HUES64 (cell line): ENCODE measurements around the gene APMAP.

Experiments
- H3K27ac ChIP-seq: 2 replicates; pipeline ENCODE4 v1.7.0; 2013; ENCODE audit warnings: low read depth, low read length, inconsistent platforms
- H3K27me3 ChIP-seq: 2 replicates; pipeline ENCODE4 v1.6.1; 2013; ENCODE audit warnings: mild to moderate bottlenecking, low read length; ENCODE audit not compliant: insufficient read depth
- H3K36me3 ChIP-seq: 2 replicates; pipeline ENCODE4 v1.6.1; 2013; ENCODE audit warnings: mild to moderate bottlenecking, low read length; ENCODE audit not compliant: insufficient read depth
- H3K4me1 ChIP-seq: 2 replicates; pipeline ENCODE4 v1.6.1; 2013; ENCODE audit warnings: mild to moderate bottlenecking, low read length, moderate library complexity; ENCODE audit not compliant: insufficient read depth
- H3K4me3 ChIP-seq: 2 replicates; pipeline ENCODE4 v1.5.1; 2013; ENCODE audit warnings: mild to moderate bottlenecking, low read length, moderate library complexity
- H3K9ac ChIP-seq: 2 replicates; pipeline ENCODE4 v1.6.1; 2013; ENCODE audit warnings: mild to moderate bottlenecking, low read depth, low read length
- H3K9me3 ChIP-seq: 2 replicates; pipeline ENCODE4 v1.6.1; 2013; ENCODE audit warnings: low read depth, low read length; ENCODE audit not compliant: insufficient read depth
- WGBS: fragments of 150-250, 120-280 bp; methylation state at CpG from one replicate; pipeline ENCODE4 v1.1.7; 2013; ENCODE audit warnings: missing lambda C conversion rate; 5-methylcytosine and 5-hydroxymethylcytosine counted together

The APMAP gene

GRCh38 chr20:25033265-25033923, 40.8 kb upstream of the APMAP start:
- H3K27ac ChIP-seq = no peak overlapping the region
- H3K27me3 ChIP-seq = peaks cover 3% of the 10 kb centered on the region
- H3K4me3 ChIP-seq = no peak overlapping the region
- no peaks in the 10 kb centered on the region for H3K9me3 ChIP-seq
- H3K9ac ChIP-seq = no peak overlapping the region
- 90% methylated on average over 6 of the region's 6 CpGs for WGBS
- H3K36me3 ChIP-seq = no peaks in the 10 kb centered on the region
- H3K4me1 ChIP-seq = peaks cover 3% of the 10 kb centered on the region; the same call in 1 of the 2 replicates

DNA sequence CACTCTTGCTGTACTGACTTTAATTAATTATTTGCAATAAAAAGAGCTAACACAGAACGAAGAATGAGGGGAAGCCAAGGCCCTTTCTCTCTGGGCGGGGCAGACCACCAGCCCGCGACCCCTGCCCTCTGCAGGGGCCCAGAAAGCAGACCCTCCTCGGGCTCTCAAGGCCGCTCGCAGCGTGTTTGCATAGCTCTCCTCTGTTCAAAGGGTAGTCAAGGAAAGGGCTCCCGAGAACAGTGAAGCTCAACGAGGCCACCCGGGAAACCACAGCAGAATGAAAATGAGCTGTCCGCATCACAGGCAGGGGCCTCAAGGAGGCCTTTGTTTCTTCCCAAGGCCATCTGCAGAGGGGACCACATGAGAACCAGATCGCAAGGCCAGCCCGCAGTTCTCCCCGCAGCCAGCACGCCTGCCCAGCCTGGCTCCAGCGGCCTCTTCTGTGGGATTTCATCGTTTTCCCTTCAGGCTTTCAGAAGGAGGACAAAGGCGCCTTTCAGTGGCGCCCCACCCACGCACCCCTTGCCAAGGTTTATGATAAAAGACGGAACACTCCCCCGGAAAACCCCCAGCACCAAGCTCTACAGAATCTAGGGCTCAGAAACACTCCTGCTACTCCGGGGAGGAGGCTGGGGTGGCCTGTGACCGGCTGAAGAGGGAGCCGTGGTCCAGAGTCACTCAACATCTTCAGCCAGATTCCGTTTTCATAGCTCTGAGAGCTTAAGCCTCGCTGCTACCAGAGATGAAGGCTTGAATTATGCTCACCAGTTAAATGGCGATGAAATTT, 40.1 kb upstream of the APMAP start:
- Histone ChIP-seq H3K4me1 (peaks cover 3% of the 10 kb centered on the region; the same call in 1 of the 2 replicates), H3K9me3 (no peaks in the 10 kb centered on the region), H3K36me3 (no peaks in the 10 kb centered on the region), H3K9ac (no peak overlapping the region), H3K27ac (no peak overlapping the region; the same call in 1 of the 2 replicates), H3K4me3 (no peak overlapping the region), H3K27me3 (peaks cover 3% of the 10 kb centered on the region)
- 62% methylated on average over 29 of the region's 29 CpGs for WGBS

GRCh38 chr20:25032065-25032477, 39.5 kb upstream of the APMAP start:
- H3K4me3 ChIP-seq = no peak overlapping the region
- H3K9ac ChIP-seq = no peak overlapping the region
- H3K27ac ChIP-seq = no peak overlapping the region
- H3K9me3 ChIP-seq = no peaks in the 10 kb centered on the region
- H3K36me3 ChIP-seq = no peaks in the 10 kb centered on the region
- H3K4me1 ChIP-seq = peaks cover 3% of the 10 kb centered on the region; the same call in 1 of the 2 replicates
- H3K27me3 ChIP-seq = peaks cover 3% of the 10 kb centered on the region
- 93% methylated on average over 16 of the region's 16 CpGs for WGBS

GRCh38 chr20:25031241-25031640, 38.7 kb upstream of the APMAP start:
- H3K27me3 ChIP-seq = peaks cover 3% of the 10 kb centered on the region
- H3K9me3 ChIP-seq = no peaks in the 10 kb centered on the region
- 77% methylated on average over 3 of the region's 3 CpGs for WGBS
- no peaks in the 10 kb centered on the region for H3K36me3 ChIP-seq
- no peak overlapping the region for H3K27ac ChIP-seq
- H3K9ac ChIP-seq = no peak overlapping the region
- H3K4me1 ChIP-seq = peaks cover 3% of the 10 kb centered on the region; the same call in 1 of the 2 replicates
- H3K4me3 ChIP-seq = no peak overlapping the region

DNA sequence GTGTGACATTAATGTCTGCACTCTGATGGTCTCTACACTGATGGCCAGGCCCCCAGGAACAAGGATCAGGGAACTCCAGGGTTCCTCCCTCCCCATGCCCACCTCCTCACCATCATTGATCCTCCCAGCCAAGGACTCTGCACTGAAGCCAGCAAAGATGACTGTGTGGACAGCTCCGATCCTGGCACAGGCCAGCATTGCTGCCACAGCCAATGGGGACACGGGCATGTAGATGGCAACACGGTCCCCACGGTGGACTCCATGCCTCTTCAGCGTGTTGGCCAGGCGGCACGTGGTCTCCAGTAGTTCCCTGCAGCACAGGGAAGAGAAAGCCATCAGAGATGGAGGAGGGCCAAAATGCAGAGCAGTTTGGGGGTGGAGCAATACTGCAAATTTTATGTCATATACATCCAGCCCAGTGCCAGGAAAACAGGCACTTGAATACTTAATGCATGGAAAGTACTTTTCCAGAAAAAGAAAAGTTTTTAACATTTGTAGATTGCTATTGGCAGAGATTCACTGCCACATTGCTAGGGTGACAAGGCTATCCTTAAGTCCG, 38.2 kb upstream of the APMAP start:
- WGBS = 93% methylated on average over 8 of the region's 8 CpGs

DNA sequence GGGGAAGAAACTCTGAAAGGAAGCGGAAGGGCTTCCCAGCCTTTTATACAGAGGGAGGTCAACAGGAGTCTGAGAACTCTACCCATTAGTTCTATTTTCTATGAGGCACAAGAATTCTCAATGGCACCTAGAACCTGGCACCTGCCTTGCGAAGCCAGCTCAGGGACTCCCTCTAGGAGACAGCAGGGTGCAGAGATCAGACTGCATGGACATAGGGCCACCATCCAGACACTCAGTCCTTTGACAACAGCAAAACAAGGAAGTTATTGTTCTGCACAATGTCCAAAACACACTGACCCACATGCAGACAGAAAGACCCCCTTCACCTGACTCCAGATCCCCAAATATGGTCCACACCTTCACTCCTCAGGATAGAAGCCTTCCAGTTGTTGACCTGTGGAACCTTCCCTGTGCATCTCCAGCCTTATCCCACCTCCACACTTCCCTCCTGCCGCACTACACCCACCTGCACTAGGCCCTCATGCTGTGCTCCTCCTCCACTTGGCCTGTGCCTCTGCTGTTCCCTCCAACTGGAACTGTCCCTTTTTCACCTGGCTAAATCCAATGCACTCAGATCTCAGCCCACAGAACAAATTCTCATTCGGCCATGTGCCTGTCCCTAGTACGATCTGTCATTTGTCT, 37.6 kb upstream of the APMAP start:
- WGBS = 92% methylated on average over 5 of the region's 5 CpGs
- H3K9ac ChIP-seq = no peak overlapping the region
- no peak overlapping the region for H3K27ac ChIP-seq
- H3K36me3 ChIP-seq = no peaks in the 10 kb centered on the region
- H3K27me3 ChIP-seq = peaks cover 3% of the 10 kb centered on the region; the same call in 1 of the 2 replicates
- no peaks in the 10 kb centered on the region for H3K9me3 ChIP-seq
- H3K4me3 ChIP-seq = no peak overlapping the region
- peaks cover 3% of the 10 kb centered on the region; the same call in 1 of the 2 replicates for H3K4me1 ChIP-seq

More for the DNA sequence above, 38.2 kb upstream of the APMAP start:
- no peak overlapping the region for H3K27ac ChIP-seq
- no peak overlapping the region for H3K9ac ChIP-seq
- peaks cover 3% of the 10 kb centered on the region; the same call in 1 of the 2 replicates for H3K4me1 ChIP-seq
- H3K36me3 ChIP-seq = no peaks in the 10 kb centered on the region
- no peaks in the 10 kb centered on the region for H3K9me3 ChIP-seq
- no peak overlapping the region for H3K4me3 ChIP-seq
- peaks cover 3% of the 10 kb centered on the region for H3K27me3 ChIP-seq

DNA sequence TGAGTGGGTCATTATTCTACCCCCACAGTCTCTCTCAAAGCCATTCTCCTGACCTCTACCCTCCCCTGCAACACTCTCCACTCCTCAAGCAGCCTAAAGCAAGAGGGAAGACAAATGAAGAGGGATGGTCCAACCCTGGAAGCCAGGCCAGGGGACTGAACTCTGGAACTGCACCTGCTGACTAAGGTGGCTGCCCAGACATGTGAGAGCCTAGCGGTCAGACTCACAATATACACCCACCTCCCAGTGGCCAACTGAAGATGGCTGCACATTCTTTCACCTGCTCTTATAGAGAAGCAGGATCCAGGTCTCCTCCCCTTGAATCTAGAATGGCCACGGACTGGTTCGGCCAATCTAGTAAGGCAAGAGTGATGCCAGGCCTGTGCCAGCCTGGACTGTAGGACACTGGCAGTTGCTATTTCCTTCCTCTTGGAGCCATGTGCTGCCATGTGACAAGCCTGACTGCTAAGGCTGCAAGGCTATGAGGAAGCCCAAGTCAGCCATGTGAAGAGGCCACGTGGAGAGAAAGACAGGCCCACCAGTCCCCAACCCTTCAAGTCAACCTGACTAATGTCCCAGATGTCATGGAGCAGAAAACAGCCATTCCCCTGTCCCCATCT, 33.5 kb upstream of the APMAP start:
- 91% methylated on average over 4 of the region's 4 CpGs for WGBS
- Histone ChIP-seq H3K36me3 (no peaks in the 10 kb centered on the region), H3K4me1 (no peaks in the 10 kb centered on the region), H3K4me3 (no peak overlapping the region), H3K27me3 (peaks cover 3% of the 10 kb centered on the region; the same call in 1 of the 2 replicates), H3K9me3 (no peaks in the 10 kb centered on the region), H3K9ac (no peak overlapping the region), H3K27ac (no peak overlapping the region)

DNA sequence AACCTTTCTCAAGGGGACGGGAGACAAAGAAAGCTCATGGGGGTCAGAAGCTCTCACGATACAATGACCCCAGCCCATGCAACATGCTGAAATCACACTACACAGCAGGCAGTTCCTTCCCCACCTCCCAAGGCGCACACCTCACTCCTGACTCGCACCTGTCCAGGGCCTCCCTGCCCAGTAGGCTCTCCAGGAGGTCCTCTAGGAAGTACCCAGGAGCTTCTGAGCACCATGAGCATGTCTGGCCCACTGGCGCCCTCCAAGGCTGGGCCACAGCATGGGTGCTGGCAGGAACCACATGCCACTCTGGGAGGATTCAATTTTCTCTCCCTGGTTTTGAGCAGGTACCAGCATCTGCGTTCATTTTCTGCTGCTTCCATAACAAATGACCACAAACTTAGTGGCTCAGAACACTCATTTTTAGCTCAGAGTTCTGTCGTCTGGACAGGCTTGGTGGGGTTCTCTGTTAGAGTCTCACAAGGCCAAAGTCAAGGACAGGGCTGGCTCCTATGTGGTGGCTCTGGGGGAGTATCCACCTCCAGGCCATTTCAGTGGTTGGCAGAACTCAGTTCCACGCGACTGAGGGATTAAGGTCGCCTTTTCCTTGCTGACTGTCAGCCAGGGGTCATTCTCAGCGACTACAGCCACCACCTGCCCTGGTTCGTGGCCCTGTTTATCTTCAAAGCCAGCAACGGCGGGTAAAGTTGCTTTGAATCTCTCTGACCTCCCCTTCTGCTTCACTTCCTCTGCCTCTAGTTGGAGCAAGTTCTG, 32.7 kb upstream of the APMAP start:
- Histone ChIP-seq H3K4me1 (no peaks in the 10 kb centered on the region), H3K36me3 (no peaks in the 10 kb centered on the region), H3K27me3 (no peaks in the 10 kb centered on the region), H3K9ac (no peak overlapping the region), H3K9me3 (no peaks in the 10 kb centered on the region), H3K4me3 (no peak overlapping the region), H3K27ac (no peak overlapping the region)
- WGBS = 91% methylated on average over 14 of the region's 14 CpGs

GRCh38 chr20:25024171-25024570, 31.6 kb upstream of the APMAP start:
- Histone ChIP-seq H3K9me3 (no peaks in the 10 kb centered on the region), H3K4me1 (no peaks in the 10 kb centered on the region; the same call in 1 of the 2 replicates), H3K9ac (no peak overlapping the region), H3K27ac (no peak overlapping the region), H3K4me3 (no peak overlapping the region), H3K27me3 (no peaks in the 10 kb centered on the region), H3K36me3 (no peaks in the 10 kb centered on the region)
- 95% methylated on average over 4 of the region's 4 CpGs for WGBS

DNA sequence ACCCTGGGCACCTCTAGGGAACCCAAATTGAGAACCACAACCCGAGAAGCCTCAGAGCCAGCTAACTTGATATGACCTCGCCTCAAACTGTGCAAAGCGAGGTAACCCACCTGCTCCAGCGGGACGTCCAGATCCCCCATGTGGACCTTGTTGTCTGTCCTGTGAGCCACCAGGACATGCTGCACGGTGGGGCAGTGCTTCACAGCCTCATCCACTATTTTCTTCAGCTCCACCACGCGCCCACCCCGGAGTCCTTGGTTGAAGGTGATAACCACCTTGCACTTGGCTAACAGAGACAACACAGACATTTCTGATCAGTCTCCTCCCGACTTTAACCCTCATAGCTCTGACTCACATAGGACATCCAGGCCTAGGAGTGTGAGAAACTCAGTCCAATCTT, 30.8 kb upstream of the APMAP start:
- no peak overlapping the region for H3K9ac ChIP-seq
- no peaks in the 10 kb centered on the region for H3K9me3 ChIP-seq
- no peaks in the 10 kb centered on the region for H3K27me3 ChIP-seq
- no peak overlapping the region for H3K4me3 ChIP-seq
- H3K27ac ChIP-seq = no peak overlapping the region
- no peaks in the 10 kb centered on the region; the same call in 1 of the 2 replicates for H3K4me1 ChIP-seq
- H3K36me3 ChIP-seq = no peaks in the 10 kb centered on the region
- WGBS = 78% methylated on average over 10 of the region's 10 CpGs
